Astrocyte (in vitro differentiated cells and primary cell): ENCODE results near the gene MTURN. TPM values are rescaled to one million over a fixed set of nuclear protein-coding genes. Genes with fewer than 3 reads are reported as not detected.

Experiments
- DNase-seq: peaks from one replicate; pipeline ENCODE4 v3.0.0-alpha.2; 2010; ENCODE audit warnings: low read depth
- FAIRE-seq: peaks from 2 replicates; lab custom pipeline; 2011; peaks lifted over from hg19 to GRCh38; lab: Jason Lieb, UNC
- H2AFZ ChIP-seq: 2 replicates; pipeline ENCODE4 v1.6.0; 2012; ENCODE audit warnings: low read depth, low read length, inconsistent platforms
- H3K27ac ChIP-seq: 2 replicates; pipeline ENCODE4 v1.5.1; 2011; ENCODE audit warnings: low read depth, low read length, inconsistent platforms
- H3K27me3 ChIP-seq: 2 replicates; pipeline ENCODE4 v1.6.0; 2011; ENCODE audit warnings: low read length, inconsistent platforms; ENCODE audit not compliant: insufficient read depth
- H3K36me3 ChIP-seq: 2 replicates; pipeline ENCODE4 v1.5.1; 2011; ENCODE audit warnings: low read length, inconsistent platforms; ENCODE audit not compliant: insufficient read depth
- H3K4me1 ChIP-seq: 2 replicates; pipeline ENCODE4 v1.5.1; 2011; ENCODE audit warnings: low read length, inconsistent platforms; ENCODE audit not compliant: insufficient read depth
- H3K4me2 ChIP-seq: 2 replicates; pipeline ENCODE4 v1.6.0; 2012; ENCODE audit warnings: low read length, inconsistent platforms
- H3K4me3 ChIP-seq: 2 replicates; pipeline ENCODE4 v1.5.1; 2011; ENCODE audit warnings: low read depth, mild to moderate bottlenecking, low read length, inconsistent platforms; ENCODE audit not compliant: insufficient read depth
- H3K79me2 ChIP-seq: 2 replicates; pipeline ENCODE4 v1.6.0; 2012; ENCODE audit warnings: mild to moderate bottlenecking, low read length, inconsistent platforms; ENCODE audit not compliant: insufficient read depth
- H3K9ac ChIP-seq: 2 replicates; pipeline ENCODE4 v1.6.0; 2012; ENCODE audit warnings: mild to moderate bottlenecking, low read length, inconsistent platforms
- H3K9me3 ChIP-seq: 2 replicates; pipeline ENCODE4 v1.5.1; 2012; ENCODE audit warnings: low read depth, mild to moderate bottlenecking, low read length, inconsistent platforms; ENCODE audit not compliant: insufficient read depth
- H4K20me1 ChIP-seq: 2 replicates; pipeline ENCODE4 v1.6.0; 2012; ENCODE audit warnings: low read length, inconsistent platforms; ENCODE audit not compliant: insufficient read depth
- H3K27ac Mint-ChIP-seq: one replicate; pipeline ENCODE4 v1.8.0; 2021; ENCODE audit warnings: mild to moderate bottlenecking, mixed read lengths; ENCODE audit not compliant: unreplicated experiment
- H3K27me3 Mint-ChIP-seq: one replicate; pipeline ENCODE4 v1.8.0; 2021; ENCODE audit warnings: low read depth, mixed read lengths; ENCODE audit not compliant: unreplicated experiment
- H3K36me3 Mint-ChIP-seq: one replicate; pipeline ENCODE4 v1.8.0; 2021; ENCODE audit warnings: low read depth, mixed read lengths; ENCODE audit not compliant: unreplicated experiment
- H3K4me1 Mint-ChIP-seq: one replicate; pipeline ENCODE4 v1.8.0; 2021; ENCODE audit warnings: low read depth, mixed read lengths; ENCODE audit not compliant: unreplicated experiment
- H3K4me3 Mint-ChIP-seq: one replicate; pipeline ENCODE4 v1.8.0; 2021; ENCODE audit warnings: mild to moderate bottlenecking, moderate library complexity, mixed read lengths; ENCODE audit not compliant: unreplicated experiment
- H3K9me3 Mint-ChIP-seq: one replicate; pipeline ENCODE4 v1.8.0; 2021; ENCODE audit warnings: mild to moderate bottlenecking, mixed read lengths; ENCODE audit not compliant: unreplicated experiment
- CTCF ChIP-seq: IDR thresholded peaks from 2 replicates; pipeline ENCODE4 v1.5.1; 2011; ENCODE audit warnings: low read depth, mild to moderate bottlenecking, inconsistent platforms, low read length, moderate library complexity; ENCODE audit not compliant: insufficient read depth
- EZH2 ChIP-seq: IDR thresholded peaks from 2 replicates; pipeline ENCODE4 v1.6.1; 2012; ENCODE audit warnings: mild to moderate bottlenecking, low read length, inconsistent platforms; ENCODE audit not compliant: insufficient read depth
- total RNA-seq: library from RNA; stranded (reverse); gene quantifications from 2 replicates; pipeline ENCODE4 v1.2.1, GENCODE V29; 2021

Gene MTURN
- total RNA-seq, 1 donor from 2014 or later = 9.3 TPM

- TF ChIP-seq CTCF = no peak
- Histone ChIP-seq H3K4me3 (no peak overlapping the region), H4K20me1 (no peaks in the 10 kb centered on the region), H3K27me3 (no peaks in the 10 kb centered on the region), H3K9ac (no peak overlapping the region), H3K36me3 (no peaks in the 10 kb centered on the region), H2AFZ (no peak overlapping the region), H3K4me2 (no peak overlapping the region), H3K4me1 (peaks cover 15% of the 10 kb centered on the region), H3K9me3 (no peaks in the 10 kb centered on the region), H3K79me2 (no peaks in the 10 kb centered on the region), H3K27ac (no peak overlapping the region)
- H3K36me3 Mint-ChIP-seq = peaks cover 6% of the 10 kb centered on the region
- no peak overlapping the region for H3K27ac Mint-ChIP-seq
- DNase-seq = no peak
- FAIRE-seq = no peak
- H3K27me3 Mint-ChIP-seq = no peaks in the 10 kb centered on the region
- no peak overlapping the region for H3K4me3 Mint-ChIP-seq
- H3K4me1 Mint-ChIP-seq = peaks cover 17% of the 10 kb centered on the region
- no peaks in the 10 kb centered on the region for H3K9me3 Mint-ChIP-seq
Observed at GRCh38 chr7:30146127-30146612, 11.4 kb downstream of the MTURN start.

- no peak for TF ChIP-seq CTCF
- TF ChIP-seq EZH2 = no peak
- H3K36me3 Mint-ChIP-seq = peaks cover 11% of the 10 kb centered on the region
Observed at GRCh38 chr7:30147223-30147622, 12.4 kb downstream of the MTURN start.

GRCh38 chr7:30147785-30148184, 13.0 kb downstream of the MTURN start:
- peaks cover 14% of the 10 kb centered on the region for H3K4me1 Mint-ChIP-seq
- FAIRE-seq (no peak), DNase-seq (no peak)
- no peaks in the 10 kb centered on the region for H3K27me3 ChIP-seq
- no peak overlapping the region for H2AFZ ChIP-seq
- no peak overlapping the region for H3K27ac ChIP-seq
- H3K9me3 ChIP-seq = no peaks in the 10 kb centered on the region
- H3K4me3 Mint-ChIP-seq = no peak overlapping the region
- H3K4me2 ChIP-seq = no peak overlapping the region
- H3K79me2 ChIP-seq = no peaks in the 10 kb centered on the region
- no peak overlapping the region for H3K4me3 ChIP-seq
- no peak overlapping the region for H3K9ac ChIP-seq
- no peak for TF ChIP-seq EZH2
- H3K36me3 Mint-ChIP-seq = peaks cover 11% of the 10 kb centered on the region
- no peaks in the 10 kb centered on the region for H3K36me3 ChIP-seq
- no peak overlapping the region for H3K27ac Mint-ChIP-seq
- H4K20me1 ChIP-seq = no peaks in the 10 kb centered on the region
- H3K27me3 Mint-ChIP-seq = no peaks in the 10 kb centered on the region
- H3K4me1 ChIP-seq = peaks cover 9% of the 10 kb centered on the region
- H3K9me3 Mint-ChIP-seq = no peaks in the 10 kb centered on the region

More at GRCh38 chr7:30147223-30147622, 12.4 kb downstream of the MTURN start:
- Histone ChIP-seq H3K4me2 (no peak overlapping the region), H3K27me3 (no peaks in the 10 kb centered on the region), H3K36me3 (no peaks in the 10 kb centered on the region), H3K4me1 (peaks cover 15% of the 10 kb centered on the region), H3K27ac (no peak overlapping the region), H3K9me3 (no peaks in the 10 kb centered on the region), H3K79me2 (no peaks in the 10 kb centered on the region), H2AFZ (no peak overlapping the region), H3K9ac (no peak overlapping the region), H3K4me3 (no peak overlapping the region), H4K20me1 (no peaks in the 10 kb centered on the region)
- Mint-ChIP-seq H3K27ac (no peak overlapping the region), H3K4me3 (no peak overlapping the region), H3K9me3 (no peaks in the 10 kb centered on the region), H3K4me1 (peaks cover 17% of the 10 kb centered on the region), H3K27me3 (no peaks in the 10 kb centered on the region)
- no peak for FAIRE-seq
- no peak for DNase-seq
